Left lung (tissue), 10 donors: ENCODE measurements around the gene CUEDC1. TPM values are rescaled to one million over a fixed set of nuclear protein-coding genes. Genes with fewer than 3 reads are reported as not detected.
A peak's percentile ranks its signal among the peaks of the same experiment; 100 is the strongest.
"Not testable (repeated sequence)": the region's sequence is repeated elsewhere in the genome, so short reads cannot be mapped to it uniquely, and the experiment has no call there.

Experiments
- ATAC-seq: fragments of 200-7000 bp; cut with Tn5 transposase; one replicate; pipeline ENCODE4 v1.9.1; 2020; ENCODE audit warnings: moderate library complexity
- DNase-seq, 4 donors: peaks; one replicate each; pipeline ENCODE4 v3.0.0-alpha.2; 2013 to 2020
- H3K27ac ChIP-seq, 2 donors: fragments of 200-600 bp; sonication (generic) in 1 of 2; one replicate each; pipeline versions ENCODE4 v1.5.0 to v1.8.0; 2020 to 2021
- H3K27me3 ChIP-seq, 2 donors: fragments of 200-600 bp; sonication (generic) in 1 of 2; one replicate each; pipeline versions ENCODE4 v1.5.0 to v1.8.0; 2020 to 2021
- H3K36me3 ChIP-seq, 2 donors: fragments of 200-600 bp; sonication (generic) in 1 of 2; one replicate each; pipeline versions ENCODE4 v1.5.0 to v1.8.0; 2020 to 2021
- H3K4me1 ChIP-seq, 2 donors: fragments of 200-600 bp; one replicate each; pipeline ENCODE4 v1.8.0; 2021
- H3K4me3 ChIP-seq, 2 donors: fragments of 200-600 bp; sonication (generic) in 1 of 2; one replicate each; pipeline versions ENCODE4 v1.5.0 to v1.8.0; 2020 to 2021; ENCODE audit warnings: mild to moderate bottlenecking in 1 of 2
- H3K9me3 ChIP-seq, 2 donors: fragments of 200-600 bp; sonication (generic) in 1 of 2; one replicate each; pipeline versions ENCODE4 v1.5.0 to v1.8.0; 2020 to 2021
- CTCF ChIP-seq, 2 donors: fragments of 200-600 bp; sonication (generic) in 1 of 2; IDR thresholded peaks; one replicate each; pipeline versions ENCODE4 v1.5.0 to v1.8.0; 2021; ENCODE audit warnings: antibody characterized with exemption in 2 of 2
- intact Hi-C, 2 donors: fragments of 100-400 bp; cut with DNase I; formaldehyde crosslinking; loops; one replicate each; pipeline versions ENCODE4 v1.11.2 to v1.14.2; 2022
- polyA plus RNA-seq, 6 donors: library from polyadenylated mRNA; unstranded; fragments of 120-200 nt; gene quantifications; one replicate each; pipeline ENCODE4 v1.2.1, GENCODE V29; 2013; ENCODE audit not compliant: insufficient read length in 6 of 6
- total RNA-seq, 2 donors: library from RNA; stranded (reverse); fragmentation: NEBNext Ultra II Directional; extraction: Animal tissue kit (Norgen Biotek cat#: 25700); gene quantifications; one replicate each; pipeline ENCODE4 v1.2.1, GENCODE V29; 2021
- donor health status: DM: no; HTN: yes; CAD: no.
- donor health status: DM: no; HTN: no; CAD: no.

CUEDC1 gene
- total and polyA plus RNA-seq, 8 donors, result 38.2 to 47.7 (median 42.6) TPM

GRCh38 chr17:57924677-57925076 lies 30.5 kb downstream of the CUEDC1 start:
- no peak for TF ChIP-seq CTCF (IDR thresholded peaks at IDR 0.05)
- no peak overlapping the region for H3K27ac ChIP-seq
- DNase-seq (peak in 1 of 4 donors; percentile 70), ATAC-seq (no peak)
- no peaks in the 10 kb centered on the region for H3K36me3 ChIP-seq
- intact Hi-C loops, result no loop called here
- H3K4me1 ChIP-seq, result peaks cover 21 to 36% of the 10 kb centered on the region in 2 donors
- H3K4me3 ChIP-seq, result no peak overlapping the region
- no peaks in the 10 kb centered on the region for H3K27me3 ChIP-seq
- no peaks in the 10 kb centered on the region for H3K9me3 ChIP-seq

- Histone ChIP-seq H3K36me3 (no peaks in the 10 kb centered on the region), H3K9me3 (no peaks in the 10 kb centered on the region), H3K27ac (no peak overlapping the region), H3K4me1 (peaks cover 23 to 34% of the 10 kb centered on the region in 2 donors), H3K27me3 (no peaks in the 10 kb centered on the region), H3K4me3 (no peak overlapping the region)
- TF ChIP-seq CTCF (IDR thresholded peaks at IDR 0.05), result no peak
- ATAC-seq (no peak), DNase-seq (no peak)
- intact Hi-C loops, result no loop called here
Observed at GRCh38 chr17:57923182-57923872, 31.9 kb downstream of the CUEDC1 start.

GRCh38 chr17:57922745-57923144 lies 32.5 kb downstream of the CUEDC1 start:
- H3K27ac ChIP-seq, H3K9me3 ChIP-seq, intact Hi-C loops, ATAC-seq, H3K27me3 ChIP-seq, DNase-seq, H3K36me3 ChIP-seq, H3K4me3 ChIP-seq: not testable (repeated sequence)
- peaks cover 29 to 37% of the 10 kb centered on the region in 2 donors for H3K4me1 ChIP-seq

GRCh38 chr17:57920916-57921703 lies 34.1 kb downstream of the CUEDC1 start:
- Histone ChIP-seq H3K27ac (peak overlapping the region; percentile 55 to 67), H3K27me3 (no peaks in the 10 kb centered on the region), H3K4me1 (peaks cover 34 to 39% of the 10 kb centered on the region in 2 donors), H3K36me3 (no peaks in the 10 kb centered on the region), H3K4me3 (no peak overlapping the region), H3K9me3 (no peaks in the 10 kb centered on the region)
- no peak for TF ChIP-seq CTCF (IDR thresholded peaks at IDR 0.05)
- peak in 1 of 4 donors; percentile 53 for DNase-seq
- ATAC-seq, result peak; percentile 32
- intact Hi-C loops, result no loop called here

- no peak for TF ChIP-seq CTCF (IDR thresholded peaks at IDR 0.05)
- H3K27ac ChIP-seq, result no peak overlapping the region
- H3K36me3 ChIP-seq, result no peaks in the 10 kb centered on the region
- peaks cover 43 to 48% of the 10 kb centered on the region in 2 donors for H3K4me1 ChIP-seq
- H3K27me3 ChIP-seq, result no peaks in the 10 kb centered on the region
- intact Hi-C loops, result no loop called here
- ATAC-seq (no peak), DNase-seq (no peak)
- H3K9me3 ChIP-seq, result no peaks in the 10 kb centered on the region
- no peak overlapping the region for H3K4me3 ChIP-seq
Observed at GRCh38 chr17:57919918-57920317, 35.3 kb downstream of the CUEDC1 start.
